Panc1 (cell line): ENCODE measurements around the gene ITSN2.

Experiments
- CTCF ChIP-seq: fragments of 450-650 bp; IDR thresholded peaks from 2 replicates; pipeline ENCODE4 v1.5.1; 2017; ENCODE audit warnings: mild to moderate bottlenecking
- POLR2AphosphoS5 ChIP-seq: IDR thresholded peaks from 2 replicates; pipeline ENCODE4 v1.6.1; 2012; ENCODE audit warnings: mild to moderate bottlenecking, low read depth, low read length, moderate library complexity
- SIN3A ChIP-seq: IDR thresholded peaks from 2 replicates; pipeline ENCODE4 v1.6.1; 2012; ENCODE audit warnings: low read depth, mild to moderate bottlenecking, low read length, moderate library complexity, borderline replicate concordance; ENCODE audit not compliant: insufficient read depth

GRCh38 chr2:24273598-24273997 lies 86.7 kb downstream of the ITSN2 start:
- TF ChIP-seq CTCF (no peak), POLR2AphosphoS5 (no peak), SIN3A (no peak)
